NCI-H460 (cell line): ENCODE data around the gene FNBP1. TPM values are rescaled to one million over a fixed set of nuclear protein-coding genes. Genes with fewer than 3 reads are reported as not detected.

Experiments
- DNase-seq: peaks from one replicate; pipeline ENCODE4 v3.0.0-alpha.2; 2016; ENCODE audit warnings: low read depth; ENCODE audit errors: extremely low read depth
- total RNA-seq: library from RNA; depleted of rRNA; stranded (reverse); fragments of >200 nt; shearing (Covaris generic); gene quantifications from 2 replicates; pipeline ENCODE4 v1.2.3, GENCODE V29; 2014

FNBP1 gene
- total RNA-seq, 1 experiment from 2014 or later = 39.1 TPM

DNA sequence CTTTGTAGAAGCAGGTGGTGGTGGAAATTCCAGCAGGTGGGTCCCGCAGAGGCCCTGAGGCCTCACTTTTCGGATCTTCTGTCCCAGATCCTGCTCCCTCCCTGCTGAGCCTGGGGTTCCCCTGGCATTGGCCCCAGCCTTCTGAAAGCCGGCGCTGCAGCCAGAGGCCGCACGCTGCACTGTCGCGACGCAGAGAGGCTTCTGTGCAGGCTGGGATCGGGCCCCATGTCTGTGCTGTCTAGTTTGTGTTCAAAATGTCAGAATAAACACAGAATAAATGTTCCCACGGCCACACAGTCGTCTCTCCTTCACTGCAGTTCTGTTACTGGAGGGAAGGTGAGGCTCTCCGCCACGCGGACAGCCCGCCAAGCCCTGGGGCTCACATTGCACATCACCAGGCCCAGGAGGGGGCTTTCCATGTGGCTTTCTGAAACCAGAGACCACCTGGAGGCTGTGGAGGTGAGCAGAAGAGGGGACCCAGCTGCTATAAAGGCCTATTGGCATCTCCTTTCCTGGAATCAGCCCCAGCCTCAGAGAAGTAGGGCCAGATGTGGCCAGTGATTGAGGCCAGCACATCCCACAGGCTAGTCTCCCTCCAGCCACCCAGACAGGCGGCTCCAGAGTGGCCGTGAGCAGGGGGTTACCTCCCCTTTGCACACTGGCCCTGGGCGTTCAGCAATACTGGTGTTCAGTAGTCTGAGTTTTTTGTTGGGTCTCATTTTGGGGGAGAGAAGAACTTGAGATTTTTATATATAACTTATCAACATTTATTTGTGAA lies 161.3 kb downstream of the FNBP1 start:
- no peak for DNase-seq

DNA sequence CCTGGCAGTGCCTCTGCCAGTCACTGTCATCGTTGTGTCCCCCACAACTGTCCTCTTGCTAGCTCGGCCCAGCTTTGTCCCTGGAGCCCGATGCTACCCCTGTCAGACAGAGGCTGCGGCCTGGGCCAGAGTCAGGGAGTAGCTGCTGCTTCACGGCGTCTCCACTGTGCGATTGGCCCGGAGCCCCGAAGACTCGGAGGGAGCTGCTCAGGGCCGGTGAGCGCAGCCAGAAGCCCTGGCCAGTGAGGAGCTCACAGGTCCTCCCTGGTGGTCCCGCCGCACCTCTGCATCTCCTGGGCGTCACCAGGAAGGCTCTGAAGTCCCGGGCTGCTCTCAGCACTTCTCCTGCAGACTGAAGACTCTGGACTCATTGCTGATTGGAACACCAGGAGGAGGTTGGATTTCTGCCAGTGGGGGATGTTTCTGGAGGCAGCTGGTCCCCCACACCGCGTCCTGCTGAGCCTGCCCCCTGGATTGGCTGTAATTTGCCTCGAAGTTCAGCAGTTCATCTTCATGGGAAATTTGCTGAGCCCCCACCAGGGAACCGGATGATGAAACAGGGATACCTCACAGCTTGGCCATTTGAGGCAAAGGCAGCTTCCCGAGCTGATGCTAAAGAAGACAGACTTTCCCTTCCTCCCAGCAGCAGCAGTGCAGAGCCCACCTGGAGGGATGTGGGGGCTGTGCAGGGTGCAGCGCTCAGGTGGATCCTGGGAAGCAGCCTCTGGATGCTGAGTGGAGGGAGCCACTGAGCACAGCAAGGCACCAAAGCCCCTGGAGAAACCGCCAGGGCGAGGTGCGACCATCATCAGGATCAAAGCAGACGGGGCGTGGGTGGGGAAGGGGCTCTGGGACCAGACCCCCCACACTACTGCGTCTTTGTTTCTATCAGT lies 162.1 kb downstream of the FNBP1 start:
- no peak for DNase-seq

DNA sequence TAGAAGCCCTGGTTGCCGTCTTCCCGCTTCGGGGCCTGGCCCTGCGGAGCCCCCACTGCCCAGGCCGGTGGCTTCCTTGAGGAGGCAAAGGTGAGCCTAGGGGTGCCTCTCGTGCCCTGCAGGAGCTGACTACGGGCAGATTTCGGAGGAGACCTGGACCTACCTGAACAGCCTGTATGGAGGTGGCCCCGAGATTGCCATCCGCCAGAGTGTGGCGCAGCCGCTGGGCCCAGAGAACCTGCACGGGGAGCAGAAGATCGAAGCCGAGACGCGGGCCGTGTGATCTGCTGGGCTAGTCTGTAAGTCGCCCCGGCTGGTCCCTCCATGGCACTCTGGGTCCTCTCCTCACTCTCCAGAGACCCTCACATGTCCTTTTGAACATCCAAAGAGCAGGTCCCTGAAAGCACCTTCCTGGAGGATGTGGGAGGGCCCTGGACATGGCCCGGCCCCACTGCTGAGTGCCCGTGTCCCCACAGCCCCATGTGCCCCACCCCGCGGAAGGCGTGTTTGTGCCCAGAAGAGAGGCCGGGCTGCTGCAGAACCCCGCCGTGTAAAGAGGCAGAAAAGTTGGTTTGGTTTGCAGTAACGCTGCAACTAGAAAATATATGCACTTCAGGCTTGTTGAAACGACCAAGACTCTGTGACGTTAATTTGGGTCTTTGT lies 162.9 kb downstream of the FNBP1 start:
- DNase-seq = no peak

DNA sequence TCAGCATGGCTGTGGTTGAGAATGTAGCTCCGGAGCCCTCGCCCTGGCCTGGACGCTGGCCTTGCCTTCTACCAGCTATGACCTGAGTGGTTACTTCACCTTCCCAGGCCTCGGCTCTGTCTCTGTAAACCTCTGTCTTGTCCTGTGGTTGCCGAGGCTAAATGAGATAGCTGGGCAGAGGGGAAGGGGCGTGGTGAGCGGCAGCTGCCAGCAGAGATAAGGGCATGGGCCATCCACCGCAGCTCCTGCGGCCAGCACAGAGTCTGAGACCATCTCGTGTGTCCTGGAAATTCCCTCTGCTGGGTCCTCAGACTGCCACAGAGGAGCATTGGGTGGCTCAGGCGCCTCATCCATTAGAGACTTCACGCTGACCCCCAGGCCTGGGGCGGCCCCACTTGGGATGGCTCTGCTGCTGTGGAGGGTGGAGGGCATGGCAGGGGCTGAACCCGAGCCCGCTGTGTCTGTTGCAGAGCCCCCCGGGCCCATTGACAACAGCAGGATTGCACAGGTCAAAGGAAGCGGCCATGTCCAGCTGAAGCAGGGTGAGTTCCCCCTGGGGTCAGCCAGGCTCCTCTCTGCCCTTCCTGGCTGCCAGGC lies 163.8 kb downstream of the FNBP1 start:
- no peak for DNase-seq

DNA sequence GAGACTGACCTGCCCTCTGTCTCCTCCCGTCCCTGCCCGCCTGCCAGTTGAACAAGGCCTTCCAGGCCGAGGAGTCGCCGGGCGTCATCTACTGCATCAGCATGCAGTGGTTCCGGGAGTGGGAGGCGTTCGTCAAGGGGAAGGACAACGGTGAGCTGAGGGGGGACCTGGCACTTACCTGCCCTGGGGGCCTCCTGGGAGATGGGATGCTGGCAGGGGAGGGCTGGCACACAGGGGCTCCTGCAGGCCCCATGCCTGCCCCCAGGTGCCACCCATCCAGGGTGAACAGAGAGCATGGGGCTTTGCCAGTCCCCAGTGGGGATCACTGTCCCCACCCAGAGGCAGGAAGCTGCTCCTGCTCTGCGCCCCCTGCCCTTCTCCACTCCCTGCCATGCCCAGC lies 164.7 kb downstream of the FNBP1 start:
- DNase-seq = no peak

DNA sequence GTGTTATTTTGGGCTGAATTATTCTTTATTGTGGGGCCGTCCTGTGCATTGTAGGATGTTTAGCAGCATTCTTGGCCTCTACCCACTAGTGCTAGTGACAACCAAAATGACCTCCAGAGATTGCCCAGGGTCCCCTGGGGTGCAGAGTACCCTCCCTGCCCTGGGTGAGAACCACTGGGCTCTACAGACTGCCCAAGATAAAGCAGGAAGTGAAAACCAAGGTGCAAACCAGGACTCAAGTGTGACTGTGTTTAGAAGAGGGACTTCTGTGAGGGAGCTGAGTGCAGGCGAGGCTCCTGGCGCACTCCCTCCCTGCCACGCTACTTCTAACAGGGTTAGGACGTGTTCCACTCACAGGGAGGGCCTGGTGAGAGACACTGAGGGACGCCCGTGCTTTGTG lies 166.2 kb downstream of the FNBP1 start:
- no peak for DNase-seq

DNA sequence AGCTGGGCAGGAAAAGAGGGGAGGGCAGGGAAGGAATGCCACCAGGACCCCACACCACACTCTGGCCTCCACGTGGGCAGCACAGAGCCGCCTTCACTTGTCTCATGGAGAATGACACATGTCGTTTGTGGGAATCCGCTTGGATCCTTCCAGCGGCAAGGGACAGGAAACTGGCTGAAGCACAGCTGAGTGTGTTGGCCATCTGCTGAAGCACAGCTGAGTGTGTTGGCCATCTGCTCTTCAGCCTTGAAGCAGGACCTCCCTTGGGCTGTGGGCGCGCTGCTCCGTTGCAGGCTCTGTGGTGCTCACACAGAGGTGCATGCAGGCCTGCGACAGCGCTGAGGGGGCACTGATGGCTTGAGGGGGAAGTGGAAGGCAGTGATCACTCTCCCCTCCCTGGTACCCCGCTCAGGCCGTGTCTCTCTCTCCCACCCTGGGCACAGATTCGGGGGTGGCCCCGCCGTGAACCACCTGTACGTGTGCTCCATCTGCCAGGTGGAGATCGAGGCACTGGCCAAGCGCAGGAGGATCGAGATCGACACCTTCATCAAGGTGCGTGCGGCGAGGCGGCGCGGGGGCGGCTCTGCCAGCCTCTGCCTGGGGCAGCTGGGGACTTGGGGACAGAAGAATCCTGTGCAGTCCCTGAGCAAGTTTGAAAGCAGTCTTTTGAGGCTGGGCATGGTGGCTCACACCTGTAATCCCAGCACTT lies 167.1 kb downstream of the FNBP1 start:
- no peak for DNase-seq

DNA sequence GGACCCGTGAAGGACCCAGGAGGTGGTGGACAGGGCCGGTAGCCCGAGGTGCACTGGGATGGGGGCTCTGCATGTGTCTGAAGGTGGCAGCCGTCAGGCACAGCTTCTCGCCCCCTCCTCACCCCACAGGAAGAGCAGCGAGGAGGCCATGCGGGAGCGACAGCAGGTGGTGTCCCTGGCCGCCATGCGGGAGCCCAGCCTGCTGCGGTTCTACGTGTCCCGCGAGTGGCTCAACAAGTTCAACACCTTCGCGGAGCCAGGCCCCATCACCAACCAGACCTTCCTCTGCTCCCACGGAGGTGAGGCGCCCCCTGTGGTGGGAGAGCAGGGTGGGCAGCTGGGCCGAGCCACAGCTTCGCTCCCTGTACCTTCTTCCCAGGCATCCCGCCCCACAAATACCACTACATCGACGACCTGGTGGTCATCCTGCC lies 167.8 kb downstream of the FNBP1 start:
- DNase-seq = no peak

DNA sequence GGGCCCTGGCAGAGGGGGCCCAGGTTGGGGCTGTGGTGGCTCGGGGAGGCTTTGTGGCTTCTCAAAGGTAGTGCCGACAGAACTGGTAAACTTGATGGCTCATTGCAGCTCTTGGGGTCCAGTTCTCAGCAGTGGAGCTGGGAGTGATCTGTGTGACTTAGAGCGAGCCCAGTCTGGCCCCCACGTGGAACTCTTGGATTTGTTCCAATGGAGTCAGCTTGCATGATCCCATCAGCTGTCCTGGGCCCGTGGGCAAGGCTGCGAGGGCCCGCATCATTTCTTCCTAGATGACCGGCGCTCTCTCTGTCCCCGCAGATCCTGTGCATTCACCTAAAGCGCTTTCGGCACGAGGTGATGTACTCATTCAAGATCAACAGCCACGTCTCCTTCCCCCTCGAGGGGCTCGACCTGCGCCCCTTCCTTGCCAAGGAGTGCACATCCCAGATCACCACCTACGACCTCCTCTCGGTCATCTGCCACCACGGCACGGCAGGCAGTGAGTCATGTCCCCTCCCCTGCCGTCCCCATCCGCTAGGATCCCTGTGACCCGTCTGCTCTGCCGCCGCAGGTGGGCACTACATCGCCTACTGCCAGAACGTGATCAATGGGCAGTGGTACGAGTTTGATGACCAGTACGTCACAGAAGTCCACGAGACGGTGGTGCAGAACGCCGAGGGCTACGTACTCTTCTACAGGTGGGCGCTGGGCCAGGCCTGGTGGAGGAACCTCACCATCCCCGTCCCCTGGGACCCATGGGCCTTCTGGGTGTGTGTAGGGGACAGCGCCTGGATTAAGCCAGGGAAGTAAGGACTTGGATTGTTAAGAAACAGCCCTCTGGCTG lies 168.5 kb downstream of the FNBP1 start:
- DNase-seq = no peak

DNA sequence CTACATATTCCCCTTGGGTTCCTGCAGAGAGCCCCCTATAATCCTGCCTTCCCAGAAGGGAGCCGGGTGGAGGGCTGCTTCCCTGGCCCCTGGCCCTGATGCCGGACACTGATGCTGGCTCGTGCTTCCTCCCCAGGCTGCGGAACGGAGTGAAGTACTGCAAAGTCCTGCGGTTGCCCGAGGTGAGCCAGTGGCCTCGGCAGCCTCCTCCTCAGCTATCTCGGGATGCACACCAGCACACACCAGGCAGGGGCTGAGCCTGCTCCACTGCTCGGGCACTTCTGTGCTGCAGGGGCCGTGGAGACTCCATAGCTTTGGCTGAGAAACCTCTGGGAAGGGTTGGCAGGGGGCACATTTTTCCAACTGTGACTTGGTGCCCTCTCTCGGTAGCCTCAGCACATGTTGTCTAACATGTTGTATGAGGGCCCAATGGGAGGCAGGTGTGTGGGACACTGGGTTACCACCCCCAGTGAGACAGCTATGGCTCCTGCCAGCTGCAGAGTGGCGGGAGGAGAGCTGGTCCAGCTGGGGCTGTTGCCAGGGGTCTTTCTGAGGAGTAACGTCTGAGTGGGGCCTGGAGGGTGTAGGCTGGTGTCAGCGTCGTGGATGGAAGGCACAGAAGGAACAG lies 169.3 kb downstream of the FNBP1 start:
- no peak for DNase-seq

DNA sequence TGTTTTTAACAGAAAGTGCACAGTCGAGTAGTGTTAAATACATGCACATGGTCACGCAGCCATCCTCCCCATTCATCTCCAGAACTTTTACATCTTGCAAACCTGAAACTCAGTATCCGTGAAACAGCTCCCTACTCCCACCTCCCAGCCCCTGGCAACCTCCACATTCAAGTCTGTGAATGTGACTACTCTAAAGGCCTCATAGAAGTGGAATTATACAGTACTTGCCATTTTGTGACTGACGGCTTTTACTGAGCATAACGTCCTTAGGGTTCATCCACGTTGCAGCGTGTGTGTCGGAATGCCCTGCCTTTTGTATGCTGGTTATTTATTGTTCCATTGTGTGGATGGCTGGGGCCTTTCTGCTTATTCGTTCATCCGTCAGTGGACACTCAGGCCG lies 171.9 kb downstream of the FNBP1 start:
- no peak for DNase-seq

DNA sequence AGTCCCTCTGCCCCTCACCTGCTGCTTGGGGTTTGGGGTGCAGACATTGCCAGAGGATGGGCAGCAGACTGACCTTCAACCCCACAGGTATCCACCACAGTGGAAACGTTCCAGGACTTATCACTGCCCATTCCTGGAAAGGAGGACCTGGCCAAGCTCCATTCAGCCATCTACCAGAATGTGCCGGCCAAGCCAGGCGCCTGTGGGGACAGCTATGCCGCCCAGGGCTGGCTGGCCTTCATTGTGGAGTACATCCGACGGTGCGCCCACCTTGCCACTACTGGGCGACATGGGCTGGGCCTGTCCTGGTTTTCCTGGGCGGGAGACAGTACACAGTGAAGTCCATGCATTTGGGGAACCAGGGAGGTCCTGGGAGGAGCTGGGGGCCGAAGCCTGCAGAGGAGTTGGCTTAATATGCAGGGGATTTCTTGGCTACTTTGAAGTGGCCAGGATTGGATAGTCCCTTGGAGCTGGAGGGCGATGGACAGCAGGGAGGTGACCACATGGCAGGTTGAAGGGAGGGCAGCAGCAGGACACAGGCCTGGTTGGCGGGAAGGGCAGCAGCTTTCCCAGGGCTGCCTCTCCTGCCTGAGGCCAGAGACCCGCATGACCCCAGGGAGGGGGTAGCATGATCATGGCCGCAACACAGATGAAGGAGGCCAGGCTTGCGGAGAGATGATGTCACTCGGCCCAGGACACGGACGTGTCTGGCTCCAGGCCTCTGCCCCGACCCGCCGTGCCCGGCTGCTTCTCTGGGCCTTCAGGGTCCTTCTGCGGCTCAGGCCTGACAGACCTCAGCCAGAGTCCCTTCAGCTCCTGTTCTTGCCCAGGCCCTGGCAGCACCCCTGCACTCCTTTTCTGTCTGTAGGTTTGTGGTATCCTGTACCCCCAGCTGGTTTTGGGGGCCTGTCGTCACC lies 173.1 kb downstream of the FNBP1 start:
- DNase-seq = no peak

DNA sequence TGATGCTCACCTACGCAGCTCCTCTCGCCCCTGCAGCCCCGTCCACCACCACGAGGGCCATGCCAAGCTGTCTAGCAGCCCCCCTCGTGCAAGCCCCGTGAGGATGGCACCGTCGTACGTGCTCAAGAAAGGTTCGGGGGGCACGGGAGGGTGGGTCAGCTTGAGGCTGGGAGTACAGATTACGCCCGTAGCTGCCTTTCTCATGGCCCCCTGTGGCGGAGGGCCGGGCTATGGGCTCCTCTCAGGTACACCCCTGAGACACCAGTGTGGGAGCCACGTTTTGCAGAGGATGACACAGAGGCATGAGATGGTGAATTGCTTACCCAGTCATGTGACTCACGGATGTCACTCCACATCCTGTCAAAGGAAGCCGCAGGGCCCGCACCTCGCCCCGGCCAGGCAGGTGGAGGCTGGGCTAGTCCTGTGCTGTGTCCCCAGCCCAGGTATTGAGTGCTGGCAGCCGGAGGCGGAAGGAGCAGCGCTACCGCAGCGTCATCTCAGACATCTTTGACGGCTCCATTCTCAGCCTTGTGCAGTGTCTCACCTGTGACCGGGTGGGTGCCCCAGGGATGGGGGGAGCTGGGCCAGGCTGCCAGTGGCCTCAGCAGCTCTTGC lies 174.0 kb downstream of the FNBP1 start:
- no peak for DNase-seq

DNA sequence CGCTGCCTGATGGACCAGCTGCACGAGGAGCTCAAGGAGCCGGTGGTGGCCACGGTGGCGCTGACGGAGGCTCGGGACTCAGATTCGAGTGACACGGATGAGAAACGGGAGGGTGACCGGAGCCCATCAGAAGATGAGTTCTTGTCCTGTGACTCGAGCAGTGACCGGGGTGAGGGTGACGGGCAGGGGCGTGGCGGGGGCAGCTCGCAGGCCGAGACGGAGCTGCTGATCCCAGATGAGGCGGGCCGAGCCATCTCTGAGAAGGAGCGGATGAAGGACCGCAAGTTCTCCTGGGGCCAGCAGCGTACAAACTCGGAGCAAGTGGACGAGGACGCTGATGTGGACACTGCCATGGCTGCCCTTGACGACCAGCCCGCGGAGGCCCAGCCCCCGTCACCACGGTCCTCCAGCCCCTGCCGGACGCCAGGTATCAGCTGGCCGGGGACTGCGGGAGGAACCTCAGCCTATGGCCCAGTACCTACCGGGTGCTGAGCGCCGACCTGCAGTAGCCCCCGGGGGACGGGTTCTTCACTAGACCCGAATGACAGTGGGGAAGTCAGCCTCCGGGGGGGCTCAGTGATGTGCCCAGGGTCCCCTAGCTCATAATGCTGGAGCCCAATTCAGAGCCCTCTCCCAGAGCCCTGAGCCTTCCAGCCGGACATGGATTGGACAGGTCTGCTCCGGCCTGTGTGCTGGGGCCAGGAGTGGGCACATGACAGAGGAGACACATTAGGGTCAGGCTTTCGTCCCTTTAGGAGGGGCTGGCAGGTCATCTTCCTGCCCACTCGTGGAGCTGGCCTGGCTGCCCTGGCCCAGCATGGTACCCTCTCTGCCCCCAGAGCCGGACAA lies 174.7 kb downstream of the FNBP1 start:
- DNase-seq = no peak

DNA sequence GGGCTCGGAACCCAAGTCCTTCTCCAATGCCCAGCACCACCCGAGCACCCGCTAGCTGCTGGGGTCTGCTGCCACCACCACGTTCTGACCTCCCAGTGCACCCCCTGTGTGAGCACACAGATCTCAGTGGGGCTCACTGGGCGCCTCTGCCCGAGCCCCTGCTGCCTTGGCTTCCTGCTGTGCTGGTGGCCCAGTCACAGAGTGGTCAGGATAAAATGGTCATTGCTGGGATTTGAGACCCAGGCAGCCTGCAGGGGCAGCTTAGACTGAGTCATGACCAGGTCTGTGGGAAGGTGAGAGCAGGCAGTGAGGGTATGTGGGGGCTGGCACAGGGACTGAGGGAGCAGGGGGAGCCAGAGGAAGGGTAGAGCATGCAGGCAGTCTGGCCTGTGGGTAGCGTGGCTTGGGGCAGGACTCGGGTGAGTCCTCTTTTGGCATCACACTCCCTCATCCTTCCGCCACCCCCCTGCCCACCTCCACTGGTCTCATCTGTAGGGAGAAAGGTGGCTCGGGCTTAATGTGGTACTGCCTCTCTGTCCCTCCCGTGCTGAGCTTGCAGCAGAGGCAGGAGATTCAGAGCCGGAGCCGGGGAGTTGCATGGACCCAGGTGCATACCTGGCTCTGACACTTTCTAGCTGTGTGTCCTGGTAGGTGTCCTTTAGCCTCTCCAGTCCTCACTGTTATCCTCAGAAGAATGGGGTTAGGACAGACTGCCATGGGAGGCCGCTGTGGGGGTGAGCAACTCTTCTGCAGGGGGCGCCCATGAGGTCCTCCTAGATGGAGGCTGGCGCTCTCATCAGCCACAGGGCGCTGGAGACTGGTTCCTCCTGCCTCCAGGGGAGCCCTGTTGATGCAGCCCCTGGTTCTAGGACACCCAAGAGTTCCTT lies 175.6 kb downstream of the FNBP1 start:
- no peak for DNase-seq
